SU-DHL-6 (cell line): ENCODE measurements around the gene CNPY1.

Experiments used
- H2AFZ ChIP-seq: fragments of 200-600 bp; sonication (generic); 2 replicates; pipeline ENCODE4 v1.6.1; 2014; ENCODE audit warnings: low read depth, mild to moderate bottlenecking, moderate library complexity, mixed read lengths, antibody characterized with exemption, low read length; ENCODE audit not compliant: severe bottlenecking
- H3F3A ChIP-seq: fragments of 200-600 bp; shearing (Covaris generic); 2 replicates; pipeline ENCODE4 v1.6.0; 2016; ENCODE audit warnings: antibody characterized with exemption, mild to moderate bottlenecking; ENCODE audit not compliant: insufficient read depth
- H3K27ac ChIP-seq: fragments of 200-600 bp; sonication (generic); 2 replicates; pipeline ENCODE4 v1.5.1; 2016; ENCODE audit warnings: low read depth, mild to moderate bottlenecking, low read length, moderate library complexity, mixed read lengths
- H3K27me3 ChIP-seq: fragments of 200-600 bp; sonication (generic), shearing (Covaris generic); 2 replicates; pipeline ENCODE4 v1.6.0; 2014; ENCODE audit warnings: mild to moderate bottlenecking, low read length
- H3K36me3 ChIP-seq: fragments of 200-600 bp; sonication (generic); 2 replicates; pipeline ENCODE4 v1.6.1; 2014; ENCODE audit warnings: mild to moderate bottlenecking, low read length, mixed read lengths
- H3K4me2 ChIP-seq: fragments of 300-600, 200-600 bp; shearing (Covaris generic), sonication (generic); 2 replicates; pipeline ENCODE4 v1.6.0; 2014; ENCODE audit warnings: low read length, low read depth, mild to moderate bottlenecking; ENCODE audit not compliant: poor library complexity, severe bottlenecking
- H3K4me3 ChIP-seq: fragments of 200-600 bp; sonication (generic); 2 replicates; pipeline ENCODE4 v1.5.1; 2014; ENCODE audit warnings: antibody characterized with exemption, low read length, mild to moderate bottlenecking, mixed read lengths; ENCODE audit not compliant: insufficient read depth, poor library complexity, severe bottlenecking
- H3K79me2 ChIP-seq: fragments of 200-600 bp; sonication (generic); 2 replicates; pipeline ENCODE4 v1.6.1; 2014; ENCODE audit warnings: mild to moderate bottlenecking, low read length, moderate library complexity; ENCODE audit not compliant: insufficient read depth
- H3K9ac ChIP-seq: fragments of 200-600 bp; sonication (generic); 2 replicates; pipeline ENCODE4 v1.7.0; 2014; ENCODE audit warnings: mild to moderate bottlenecking, low read length
- H3K9me2 ChIP-seq: fragments of 200-600 bp; sonication (generic); replicated peaks from 2 replicates; pipeline ENCODE4 v1.6.1; 2014; ENCODE audit warnings: low read length; ENCODE audit not compliant: insufficient read depth
- H3K9me3 ChIP-seq: fragments of 200-600 bp; sonication (generic); 2 replicates; pipeline ENCODE4 v1.6.1; 2014; ENCODE audit warnings: low read length, mixed read lengths; ENCODE audit not compliant: insufficient read depth
- H4K20me1 ChIP-seq: fragments of 200-600 bp; sonication (generic); 2 replicates; pipeline ENCODE4 v1.6.1; 2014; ENCODE audit warnings: low read depth, mild to moderate bottlenecking, antibody characterized with exemption, low read length, moderate library complexity, mixed read lengths
- CTCF ChIP-seq: fragments of 200-600 bp; sonication (generic); IDR thresholded peaks from one replicate; pipeline ENCODE4 v1.5.1; 2017; ENCODE audit warnings: antibody characterized with exemption, mild to moderate bottlenecking, low read length, moderate library complexity; ENCODE audit not compliant: insufficient read depth, poor library complexity, severe bottlenecking
- EZH2phosphoT487 ChIP-seq: fragments of 200-600 bp; sonication (generic), shearing (Covaris generic); conservative IDR thresholded peaks from 2 replicates; pipeline ENCODE4 v1.6.1; 2018; ENCODE audit warnings: mild to moderate bottlenecking, antibody characterized with exemption, low read length, moderate library complexity, mixed read lengths

CNPY1 gene

GRCh38 chr7:155494551-155494950 lies 51.8 kb downstream of the CNPY1 start:
- Histone ChIP-seq H3K9me2 (no peaks in the 10 kb centered on the region), H3K27ac (no peak overlapping the region), H3K36me3 (no peaks in the 10 kb centered on the region), H4K20me1 (no peaks in the 10 kb centered on the region; the same call in 1 of the 2 replicates), H3K4me3 (no peak overlapping the region), H3K79me2 (no peaks in the 10 kb centered on the region), H3K9ac (no peak overlapping the region), H3K4me2 (no peak overlapping the region), H2AFZ (no peak overlapping the region), H3K9me3 (no peaks in the 10 kb centered on the region), H3K27me3 (no peaks in the 10 kb centered on the region), H3F3A (no peaks in the 10 kb centered on the region)
- TF ChIP-seq CTCF (no peak), EZH2phosphoT487 (no peak)

GRCh38 chr7:155493744-155494538 lies 52.4 kb downstream of the CNPY1 start:
- H3K79me2 ChIP-seq, result no peaks in the 10 kb centered on the region
- H3K36me3 ChIP-seq, result no peaks in the 10 kb centered on the region
- H3F3A ChIP-seq, result no peaks in the 10 kb centered on the region
- no peak overlapping the region for H3K9ac ChIP-seq
- no peak overlapping the region for H3K27ac ChIP-seq
- no peak overlapping the region for H2AFZ ChIP-seq
- no peaks in the 10 kb centered on the region for H3K9me3 ChIP-seq
- no peak overlapping the region for H3K4me3 ChIP-seq
- H3K4me2 ChIP-seq, result no peak overlapping the region
- H3K9me2 ChIP-seq, result no peaks in the 10 kb centered on the region
- no peaks in the 10 kb centered on the region for H3K27me3 ChIP-seq
- H4K20me1 ChIP-seq, result no peaks in the 10 kb centered on the region; the same call in 1 of the 2 replicates
- TF ChIP-seq CTCF (no peak), EZH2phosphoT487 (no peak)

GRCh38 chr7:155491812-155492211 lies 54.5 kb downstream of the CNPY1 start:
- Histone ChIP-seq H3K4me3 (no peak overlapping the region), H3K79me2 (no peaks in the 10 kb centered on the region), H3K4me2 (no peak overlapping the region), H3K27me3 (no peaks in the 10 kb centered on the region), H3K27ac (no peak overlapping the region), H2AFZ (no peak overlapping the region), H3K9me2 (no peaks in the 10 kb centered on the region), H3F3A (no peaks in the 10 kb centered on the region), H3K9ac (no peak overlapping the region), H4K20me1 (no peaks in the 10 kb centered on the region; the same call in 1 of the 2 replicates), H3K9me3 (no peaks in the 10 kb centered on the region), H3K36me3 (no peaks in the 10 kb centered on the region)
- TF ChIP-seq EZH2phosphoT487 (no peak), CTCF (no peak)
